HG03108 (cell line): ENCODE results near the gene ACTN1.
"Not testable (repeated sequence)": the region's sequence is repeated elsewhere in the genome, so short reads cannot be mapped to it uniquely, and the experiment has no call there.

Experiments used
- ATAC-seq: cut with Tn5 transposase; IDR thresholded peaks from one replicate; pipeline ENCODE4 v1.9.1; 2021; ENCODE audit warnings: moderate library complexity; ENCODE audit not compliant: unreplicated experiment

ACTN1 gene

DNA sequence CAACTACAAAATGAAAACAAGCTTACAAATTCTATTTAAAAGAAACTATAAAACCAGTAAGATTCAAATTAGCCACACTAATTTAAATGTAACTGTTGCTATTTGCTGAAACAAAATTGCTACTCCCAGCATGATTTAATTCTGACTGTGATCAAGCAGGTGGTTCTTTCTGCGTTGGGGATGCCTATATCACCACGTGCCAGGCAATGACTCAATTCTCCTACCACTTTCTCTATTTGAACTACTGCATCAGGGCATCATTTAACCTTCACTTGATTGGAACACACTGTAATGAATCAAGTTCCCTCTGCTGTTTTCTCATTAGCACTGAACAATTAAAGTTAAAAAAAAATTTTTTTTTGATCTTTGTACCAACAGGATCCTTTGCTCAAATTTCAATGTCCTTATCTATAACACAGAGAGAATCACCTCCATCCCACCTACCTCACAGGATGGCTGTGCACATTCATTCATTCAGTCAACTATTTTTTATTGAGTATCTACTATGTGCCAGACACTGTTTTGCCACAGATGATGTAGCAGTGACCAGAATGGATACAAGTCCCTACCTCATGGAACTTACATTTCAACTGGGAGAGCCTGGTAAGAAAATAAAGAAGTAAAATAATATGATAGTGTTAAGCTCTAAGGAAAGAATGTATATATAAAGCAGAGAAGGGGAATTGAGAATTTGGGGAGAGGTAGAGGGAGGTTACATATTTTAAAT, 8.0 kb upstream of the ACTN1 start:
- no peak for ATAC-seq

DNA sequence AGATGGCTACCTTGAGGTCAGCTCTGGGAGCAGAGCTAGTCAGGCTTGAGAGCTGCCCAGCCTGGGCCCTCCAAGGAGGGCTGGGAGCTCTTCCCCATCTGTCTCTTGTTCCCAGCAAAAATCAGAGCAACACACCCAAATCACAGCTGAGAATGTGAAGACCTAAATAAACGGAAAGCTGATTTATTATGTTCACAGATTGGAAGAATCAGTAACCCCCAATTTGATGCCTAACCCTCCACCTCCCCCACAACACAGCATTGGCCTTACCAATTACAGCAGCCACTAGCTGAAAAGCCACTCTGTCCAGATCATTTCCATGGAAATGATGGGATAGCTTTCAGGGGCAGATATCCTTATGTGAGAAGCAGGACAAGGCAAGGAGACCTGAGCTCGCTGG, 7.1 kb upstream of the ACTN1 start:
- no peak for ATAC-seq

DNA sequence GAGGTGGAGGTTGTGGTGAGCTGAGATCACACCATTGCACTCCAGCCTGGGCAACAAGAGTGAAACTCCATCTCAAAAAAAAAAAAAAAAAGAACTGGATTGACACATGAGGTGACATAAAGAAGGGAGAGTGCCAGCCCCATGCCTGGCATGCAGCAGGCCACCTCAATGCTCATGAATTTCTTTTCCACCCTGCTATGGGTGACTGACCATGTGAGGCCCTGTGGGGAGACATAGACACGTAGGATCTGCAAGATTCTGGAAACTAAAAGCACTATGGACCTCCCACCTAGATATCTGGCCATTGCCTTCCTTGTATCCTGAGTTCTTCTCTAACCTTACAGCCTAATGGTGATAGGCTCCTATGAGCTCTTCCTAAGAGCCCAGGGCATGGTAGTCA, 5.6 kb upstream of the ACTN1 start:
- ATAC-seq = no peak

DNA sequence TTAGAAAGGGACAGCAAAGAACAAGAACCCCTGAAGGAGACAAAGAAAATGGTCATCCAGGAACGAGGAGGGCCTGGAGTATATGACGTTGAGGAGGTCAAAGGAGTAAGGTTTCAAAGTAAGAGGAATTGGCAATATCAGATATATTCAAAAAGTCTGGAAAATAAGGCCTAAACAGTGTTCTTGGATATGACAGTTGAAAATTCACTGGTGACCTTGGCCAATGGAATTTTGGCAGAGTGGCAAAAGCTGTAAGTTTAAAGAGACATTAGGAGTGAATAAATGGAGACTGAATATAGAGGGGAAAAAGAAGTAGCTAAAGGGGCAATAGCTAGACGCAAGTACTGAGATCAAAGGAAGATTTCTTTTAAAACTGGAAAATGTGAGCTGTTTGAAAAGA, 4.1 kb upstream of the ACTN1 start:
- no peak for ATAC-seq

DNA sequence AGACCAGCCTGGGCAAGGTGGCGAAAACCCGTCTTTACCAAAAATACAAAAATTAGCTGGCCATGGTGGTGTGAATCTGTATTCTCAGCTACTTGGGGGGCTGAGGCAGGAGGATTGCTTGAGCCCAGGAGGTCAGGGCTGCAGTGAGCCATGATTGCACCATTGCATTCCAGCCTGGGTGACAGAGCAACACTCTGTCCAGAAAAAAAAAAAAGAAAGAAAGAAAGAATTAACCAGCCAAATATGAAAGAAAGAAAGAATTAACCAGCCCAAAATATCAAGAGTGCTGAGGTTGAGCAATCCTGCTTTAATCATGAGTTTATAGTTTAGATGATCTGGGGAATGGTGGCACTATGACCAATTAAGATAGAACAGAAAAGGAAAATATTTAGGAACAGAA, 3.5 kb upstream of the ACTN1 start:
- no peak for ATAC-seq

DNA sequence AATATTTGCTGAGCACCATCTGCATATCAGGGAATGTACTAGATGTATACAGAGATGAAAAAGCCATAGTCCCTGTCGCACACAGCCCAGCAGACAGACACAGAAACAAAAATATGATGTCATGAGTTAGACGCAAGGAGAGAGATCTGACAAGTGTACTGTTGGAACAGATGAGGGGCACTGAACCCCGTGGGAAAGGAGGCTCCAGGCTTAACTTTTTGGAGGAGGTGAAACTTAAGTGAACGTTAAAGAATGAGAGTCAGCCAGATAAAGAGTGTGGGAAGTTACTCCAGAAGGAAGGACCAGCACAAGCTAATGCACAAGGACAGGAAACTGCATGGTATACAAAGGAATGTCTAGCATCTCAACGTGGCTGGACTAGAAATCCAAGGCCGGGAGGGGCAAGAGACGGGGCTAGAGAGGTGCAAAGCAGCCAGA, 2.5 kb upstream of the ACTN1 start:
- ATAC-seq = no peak

DNA sequence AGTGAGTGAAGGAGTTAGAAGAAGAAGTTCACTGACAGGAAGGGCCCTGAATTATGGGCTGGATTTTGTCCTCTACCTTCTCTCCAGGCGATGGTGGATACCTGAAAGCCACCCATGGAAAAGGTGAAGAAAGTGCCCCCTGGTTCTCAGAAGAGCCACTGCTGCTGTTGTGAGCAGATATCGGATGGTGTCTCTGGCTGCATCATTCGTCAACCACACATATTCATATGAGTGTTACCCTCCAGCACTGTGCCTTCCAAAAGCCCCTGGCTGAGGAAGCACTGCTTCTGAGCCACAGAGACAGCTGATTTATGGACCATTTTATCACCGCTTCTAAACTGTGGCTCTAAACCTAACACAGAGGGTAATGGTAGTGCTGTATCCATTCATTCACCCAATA, 2.0 kb upstream of the ACTN1 start:
- no peak for ATAC-seq

DNA sequence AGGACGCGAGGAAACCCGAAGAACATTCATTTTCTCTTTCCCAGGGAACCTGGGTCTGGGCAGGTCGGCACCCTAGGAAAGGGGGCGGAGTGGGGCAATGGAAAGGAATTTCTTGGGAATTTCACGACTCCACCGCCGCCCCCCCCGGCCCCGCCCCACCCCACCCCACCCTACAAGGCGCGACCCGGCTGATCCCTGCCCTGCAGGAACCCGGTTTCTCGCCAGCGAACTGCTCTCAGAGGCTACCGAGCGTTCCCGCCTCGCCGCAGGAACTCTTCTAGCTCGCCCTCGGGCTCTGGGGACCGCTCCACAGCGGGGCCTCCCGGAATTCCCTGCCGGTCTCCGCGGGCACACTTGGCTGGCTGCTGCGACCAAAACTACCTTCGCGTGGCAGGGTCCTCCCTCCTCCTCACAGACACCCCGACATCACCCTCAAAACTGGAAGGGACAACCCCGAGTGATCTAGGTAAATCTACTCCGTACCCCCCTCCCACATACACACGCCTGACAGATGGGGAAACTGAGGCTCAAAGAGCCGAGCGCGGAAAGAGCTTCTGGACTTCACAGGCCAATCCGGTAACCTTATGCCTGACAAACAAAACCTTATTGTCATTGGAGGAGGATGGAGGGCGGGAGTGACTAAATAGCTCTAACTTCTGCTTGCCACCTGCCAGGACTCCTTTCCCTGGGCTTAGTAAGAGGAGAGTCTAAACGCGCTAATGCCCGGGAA, 785 bp upstream of the ACTN1 start:
- ATAC-seq = no peak

DNA sequence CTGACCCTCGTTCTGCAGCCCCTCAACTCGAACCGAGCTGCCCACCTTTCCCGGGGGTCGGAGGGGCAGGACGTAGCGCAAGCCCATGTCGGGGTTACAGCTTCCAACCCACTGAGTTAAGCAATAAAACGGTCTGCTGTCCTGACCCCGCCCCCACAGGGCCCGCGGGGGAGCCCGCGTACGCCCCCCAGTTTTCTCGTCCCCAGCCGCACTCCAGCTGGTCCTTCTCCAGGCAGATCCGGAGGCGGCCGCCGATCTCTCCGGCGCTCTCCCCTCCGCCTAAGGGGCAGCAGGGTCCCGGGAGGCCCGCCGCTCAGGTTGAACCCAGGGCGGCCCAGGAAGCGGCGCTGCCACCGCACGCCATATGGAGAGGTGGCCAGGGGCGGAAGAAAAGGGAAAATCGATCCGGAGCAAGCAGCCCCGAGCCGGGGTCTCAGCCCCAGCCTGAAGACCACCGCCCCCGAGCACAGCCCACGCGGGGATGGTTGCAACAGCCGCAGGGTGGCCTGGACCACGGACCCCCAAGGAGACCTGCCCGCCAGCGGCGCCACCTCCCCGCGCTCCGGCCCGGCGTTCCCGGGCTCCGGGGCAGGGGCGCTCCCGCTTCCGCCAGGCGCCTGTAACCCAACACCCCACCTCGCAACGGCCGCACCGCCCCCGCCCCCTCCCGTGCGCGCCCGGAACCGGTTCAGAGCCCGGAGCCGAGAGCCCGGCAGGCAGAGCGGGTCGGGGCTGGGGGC, 760 bp downstream of the ACTN1 start:
- no peak for ATAC-seq

DNA sequence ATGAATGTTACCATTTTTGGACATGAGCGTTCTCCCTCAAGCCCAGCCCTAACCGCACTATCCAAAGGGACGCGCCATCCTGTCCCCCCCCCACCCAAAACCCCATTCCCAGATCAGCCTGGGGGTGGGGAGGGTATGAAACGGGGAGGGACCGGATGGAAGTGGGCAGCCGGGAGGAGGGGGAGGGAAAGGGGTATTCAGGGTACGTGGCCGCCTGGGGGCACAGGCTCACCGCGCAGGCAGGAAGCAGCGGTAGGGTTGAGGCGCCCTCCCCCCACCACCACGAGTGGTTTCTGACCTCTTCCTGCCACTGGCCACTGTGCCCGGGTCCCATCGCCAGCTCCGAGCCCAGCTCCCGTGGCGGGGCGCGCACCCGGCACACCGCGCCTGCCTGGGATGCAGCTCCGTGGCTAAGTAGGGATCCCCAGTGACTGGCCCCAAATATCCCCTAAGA, 1.4 kb downstream of the ACTN1 start:
- peak; percentile 36 for ATAC-seq

DNA sequence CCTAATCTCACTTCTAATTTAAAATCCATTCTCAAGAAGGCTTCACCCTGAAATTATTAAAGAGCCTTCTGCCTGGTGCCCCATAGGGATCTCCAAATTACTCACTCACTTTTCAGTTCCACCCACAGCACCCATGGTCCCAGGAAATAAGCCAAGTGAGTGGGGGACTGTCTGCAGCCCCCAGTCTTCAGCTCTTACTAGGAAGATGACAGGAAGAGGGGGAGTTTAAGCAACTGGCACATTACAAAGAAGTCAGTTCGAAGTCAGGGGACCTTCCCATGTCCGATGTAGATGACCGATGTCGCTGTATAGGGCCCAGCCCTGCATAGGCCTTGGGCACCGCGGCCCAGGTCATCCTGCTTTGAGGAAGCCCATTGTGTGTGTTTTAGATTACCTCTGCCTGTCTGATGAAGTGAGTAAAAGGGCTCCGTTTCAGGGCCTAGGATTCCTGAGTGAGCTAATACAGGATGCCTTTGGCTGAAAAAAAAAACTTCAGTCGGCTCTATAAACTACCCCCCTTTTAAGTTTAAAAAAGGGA, 1.9 kb downstream of the ACTN1 start:
- ATAC-seq = no peak

DNA sequence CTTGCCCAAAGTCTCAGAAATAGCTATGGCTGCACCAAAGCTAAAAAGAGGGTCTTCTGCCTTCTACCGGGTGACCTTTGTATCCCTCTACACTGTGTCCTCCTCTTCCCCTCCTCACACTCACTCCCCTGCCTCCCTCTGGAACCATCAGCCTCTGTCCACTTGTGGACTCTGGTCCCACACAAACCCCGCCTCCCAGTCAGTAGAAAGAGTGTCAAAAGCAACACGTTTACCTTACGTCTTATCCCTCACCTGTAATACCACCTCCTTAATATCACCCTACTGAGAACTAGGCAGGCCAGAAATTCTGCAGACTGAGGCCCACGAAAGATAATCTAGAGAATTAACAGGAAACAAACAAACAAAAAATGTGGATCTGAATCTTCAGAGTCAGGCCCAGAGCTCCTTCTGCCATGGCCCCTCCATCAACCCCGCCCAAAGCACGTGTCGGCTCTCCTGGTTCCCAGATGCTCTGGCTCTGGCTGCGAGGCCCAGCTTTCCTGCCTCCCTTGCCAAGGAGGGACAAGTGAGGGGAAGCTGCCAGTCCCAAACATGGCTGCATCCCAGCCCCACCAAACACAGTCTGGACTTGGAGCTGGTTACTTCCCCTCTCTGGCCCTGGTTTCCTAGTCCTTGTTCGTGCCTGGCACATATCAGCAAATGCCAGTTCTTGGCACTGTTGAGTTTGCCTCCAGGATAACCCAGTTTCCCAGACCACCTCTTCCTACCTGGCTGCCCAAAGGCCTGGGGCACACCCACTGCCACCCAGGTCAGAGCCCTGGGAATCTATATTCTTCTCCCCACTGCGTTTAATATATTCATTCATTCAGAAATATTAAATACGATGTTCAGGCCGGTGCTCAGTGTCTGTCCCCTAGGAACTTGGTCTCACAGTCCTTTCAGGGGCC, 2.7 kb downstream of the ACTN1 start:
- ATAC-seq = no peak

DNA sequence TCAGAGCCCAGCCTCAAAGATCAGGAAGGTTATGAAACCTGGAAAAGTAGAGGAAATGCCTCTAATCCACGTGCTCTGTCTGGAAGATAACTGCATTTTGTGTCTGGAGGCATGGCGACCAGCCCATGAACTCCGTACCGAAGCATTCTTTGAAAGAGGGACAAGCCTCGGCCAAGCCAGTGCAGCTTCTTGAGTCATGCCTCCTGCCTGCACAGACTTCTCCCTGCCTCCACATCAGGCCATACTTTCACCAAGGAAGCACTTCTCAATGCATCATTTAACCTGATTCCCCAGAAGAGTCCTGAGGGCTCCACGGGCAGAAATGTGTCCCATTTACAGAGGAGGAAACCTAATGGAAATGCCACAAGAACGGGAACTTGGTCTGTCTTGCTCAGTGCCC, 3.4 kb downstream of the ACTN1 start:
- ATAC-seq = no peak

DNA sequence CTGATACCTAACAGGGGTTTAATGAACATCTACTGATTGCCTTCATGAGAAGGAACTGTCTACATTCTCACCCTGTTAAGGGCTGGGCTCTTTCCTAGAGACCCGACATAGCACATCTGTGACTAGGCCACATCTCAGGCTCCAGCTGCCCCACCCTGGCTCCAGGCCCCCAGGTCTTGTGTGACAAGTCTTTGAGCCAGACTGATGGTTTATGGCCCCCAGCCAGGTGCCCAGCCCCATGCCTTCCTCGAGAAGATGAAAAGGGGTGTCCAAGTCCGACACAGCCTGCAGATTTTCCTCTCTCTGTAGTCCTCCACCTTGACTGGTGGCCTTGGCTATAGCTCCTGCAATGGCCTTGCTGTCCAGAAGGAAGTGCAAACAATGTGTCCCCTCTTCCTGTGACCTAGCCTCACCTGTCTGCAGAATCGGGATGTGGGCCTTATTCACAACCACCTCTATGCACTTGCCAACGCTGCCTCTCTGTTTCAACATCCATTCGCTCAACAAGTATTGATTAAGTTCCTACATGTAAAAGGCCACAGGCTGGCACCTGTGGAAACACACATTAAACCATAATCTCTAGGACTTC, 4.2 kb downstream of the ACTN1 start:
- ATAC-seq = no peak

DNA sequence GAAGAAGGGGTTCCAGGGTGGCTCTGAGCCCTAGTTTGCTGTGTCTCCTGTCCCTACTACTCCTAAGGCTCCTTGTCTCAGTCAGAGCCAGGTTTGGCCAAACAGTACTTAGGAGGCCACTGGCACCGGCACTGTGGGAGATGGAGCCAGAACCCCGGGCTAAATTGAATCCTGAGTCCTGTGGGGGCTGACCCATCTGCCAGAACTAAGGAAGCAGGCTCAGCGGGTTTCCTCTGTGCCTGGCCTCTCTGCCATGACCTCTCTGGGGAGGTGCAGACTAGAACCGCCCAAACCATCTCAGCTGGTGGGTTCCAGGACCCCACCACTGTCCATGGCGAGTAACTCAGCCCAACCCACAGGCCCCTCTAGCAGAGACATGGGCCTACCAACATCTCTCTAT, 5.5 kb downstream of the ACTN1 start:
- ATAC-seq = no peak

DNA sequence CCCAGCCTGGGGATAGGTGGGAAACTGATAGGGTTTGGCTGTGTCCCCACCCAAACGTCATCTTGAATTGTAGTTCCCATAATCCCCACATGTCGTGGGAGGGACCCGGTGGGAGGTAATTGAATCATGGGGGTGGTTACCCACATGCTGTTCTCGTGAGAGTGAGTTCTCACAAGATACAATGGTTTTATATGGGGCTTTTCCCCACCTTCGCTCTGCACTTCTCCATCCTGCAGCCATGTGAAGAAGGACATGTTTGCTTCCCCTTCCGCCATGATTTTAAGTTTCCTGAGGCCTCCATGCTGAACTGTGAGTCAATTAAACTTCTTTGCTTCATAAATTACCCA, 5.9 kb downstream of the ACTN1 start:
- ATAC-seq = not testable (repeated sequence)

DNA sequence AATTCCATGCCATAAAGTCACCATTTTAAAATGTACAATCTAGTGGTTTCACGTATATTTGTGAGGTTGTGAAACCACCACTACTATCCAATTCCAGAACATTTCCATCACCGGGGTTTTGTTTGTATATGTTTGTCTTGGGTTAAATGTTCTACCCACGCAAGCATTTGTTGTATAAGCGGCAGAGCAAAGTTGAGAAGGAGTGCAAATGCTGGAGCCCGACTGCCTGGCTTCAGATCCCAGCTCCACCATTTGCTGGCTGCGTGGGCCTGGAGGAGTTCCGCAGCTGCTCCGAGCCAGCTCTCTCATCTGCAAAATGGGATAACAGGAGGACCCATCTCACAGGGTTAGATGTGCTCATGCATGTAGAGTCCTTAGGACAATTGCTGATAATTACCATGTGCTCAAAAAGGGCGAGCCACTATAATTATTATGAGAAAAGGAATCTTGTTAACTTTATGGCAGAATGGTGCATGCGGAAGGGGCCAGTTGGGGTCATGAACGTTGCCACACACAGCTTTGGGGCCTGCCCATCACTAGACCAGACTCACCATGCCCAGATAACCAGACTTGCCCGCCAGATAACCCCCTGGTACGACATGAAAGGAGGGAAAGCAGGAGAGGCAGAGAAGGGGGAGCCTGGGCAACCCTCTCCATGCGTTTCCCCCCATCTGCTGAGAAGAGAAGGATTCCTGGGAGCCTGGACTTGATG, 6.4 kb downstream of the ACTN1 start:
- ATAC-seq = no peak

DNA sequence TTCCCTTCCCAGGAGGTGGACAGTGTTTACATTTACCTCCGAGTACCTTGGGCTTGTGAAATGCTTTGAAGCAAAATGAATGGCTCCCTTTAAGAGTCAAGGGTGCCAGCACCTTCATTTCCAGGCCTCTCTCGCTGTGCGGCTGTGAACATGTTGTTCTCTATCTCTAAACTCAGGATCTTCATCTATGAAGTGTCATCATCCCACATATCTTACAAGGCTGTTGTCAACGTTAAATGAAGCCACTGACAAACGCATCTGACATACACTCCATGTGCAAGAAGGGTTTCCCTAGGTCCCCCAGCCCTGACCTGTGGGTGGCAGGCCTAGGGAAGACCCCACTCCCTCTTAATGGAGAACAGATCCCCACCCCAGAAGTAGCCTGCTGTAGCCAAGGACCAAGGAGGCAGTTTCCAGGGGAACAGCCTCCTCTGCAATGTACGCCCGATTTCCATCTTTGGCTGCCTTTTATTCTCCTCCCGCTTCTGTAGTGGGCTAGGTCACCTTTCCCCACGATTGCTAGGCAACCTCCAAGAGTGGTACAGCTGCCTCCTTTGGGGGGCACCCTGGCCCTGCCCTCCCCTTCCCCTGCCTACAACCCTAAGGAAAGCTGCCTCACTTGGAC, 7.6 kb downstream of the ACTN1 start:
- ATAC-seq = no peak

DNA sequence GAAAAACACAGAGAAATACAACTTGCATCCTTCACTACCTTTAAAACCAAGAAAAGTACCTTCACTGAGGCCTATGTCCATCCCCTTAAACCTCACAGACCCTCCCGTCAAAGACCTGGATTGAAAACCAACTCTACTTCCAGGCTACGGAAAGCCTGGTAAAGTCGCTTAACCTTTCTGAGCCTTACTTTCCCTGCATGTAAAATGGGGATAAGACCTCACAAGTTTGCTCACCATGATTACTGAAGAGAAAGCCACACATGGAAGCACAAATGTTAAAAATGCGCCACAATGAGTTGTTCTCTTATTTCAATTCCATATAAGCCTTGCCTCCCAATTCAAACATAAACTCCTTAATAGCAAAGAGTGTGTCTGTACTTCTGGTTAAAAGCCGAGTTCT, 8.4 kb downstream of the ACTN1 start:
- ATAC-seq = no peak
